Measurements from ENCODE around the gene PGM5.
"Not testable (repeated sequence)": the region's sequence is repeated elsewhere in the genome, so short reads cannot be mapped to it uniquely, and the experiment has no call there.

DNA sequence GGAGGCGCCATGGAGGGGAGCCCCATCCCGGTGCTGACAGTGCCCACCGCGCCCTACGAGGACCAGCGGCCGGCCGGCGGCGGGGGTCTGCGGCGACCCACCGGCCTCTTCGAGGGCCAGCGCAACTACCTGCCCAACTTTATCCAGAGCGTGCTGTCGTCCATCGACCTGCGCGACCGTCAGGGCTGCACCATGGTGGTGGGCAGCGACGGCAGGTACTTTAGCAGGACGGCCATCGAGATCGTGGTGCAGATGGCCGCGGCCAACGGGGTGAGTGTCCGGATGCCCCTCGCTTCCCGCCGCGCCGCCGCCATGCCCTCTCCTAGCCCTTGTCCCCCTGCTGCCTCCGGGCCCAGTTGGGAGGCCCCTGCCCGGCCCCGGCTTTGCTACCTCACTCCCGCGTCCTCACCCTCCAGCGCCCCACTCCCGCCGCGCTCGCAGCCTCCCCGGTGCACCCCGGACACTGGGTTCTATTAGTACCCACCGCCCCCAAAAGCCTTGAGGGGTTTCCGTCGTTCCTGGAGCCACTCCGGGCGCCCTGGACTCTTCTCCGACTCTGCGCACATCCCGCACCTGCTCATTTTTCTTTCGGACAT, 806 bp downstream of the PGM5 start:
- not testable (repeated sequence) for TF ChIP-seq POLR2A (IDR thresholded peaks at IDR 0.05; ENCODE audit: low read length); GATA1 (IDR thresholded peaks at IDR 0.05; ENCODE audit: low read depth, low read length)

Data from erythroblast (primary cell).